HG03064 (cell line): ENCODE measurements around the gene PYGO2.
"Not testable (repeated sequence)": the region's sequence is repeated elsewhere in the genome, so short reads cannot be mapped to it uniquely, and the experiment has no call there.

Experiments
- ATAC-seq: cut with Tn5 transposase; IDR thresholded peaks from one replicate; pipeline ENCODE4 v1.9.1; 2021; ENCODE audit warnings: low read depth; ENCODE audit not compliant: unreplicated experiment

Gene PYGO2

DNA sequence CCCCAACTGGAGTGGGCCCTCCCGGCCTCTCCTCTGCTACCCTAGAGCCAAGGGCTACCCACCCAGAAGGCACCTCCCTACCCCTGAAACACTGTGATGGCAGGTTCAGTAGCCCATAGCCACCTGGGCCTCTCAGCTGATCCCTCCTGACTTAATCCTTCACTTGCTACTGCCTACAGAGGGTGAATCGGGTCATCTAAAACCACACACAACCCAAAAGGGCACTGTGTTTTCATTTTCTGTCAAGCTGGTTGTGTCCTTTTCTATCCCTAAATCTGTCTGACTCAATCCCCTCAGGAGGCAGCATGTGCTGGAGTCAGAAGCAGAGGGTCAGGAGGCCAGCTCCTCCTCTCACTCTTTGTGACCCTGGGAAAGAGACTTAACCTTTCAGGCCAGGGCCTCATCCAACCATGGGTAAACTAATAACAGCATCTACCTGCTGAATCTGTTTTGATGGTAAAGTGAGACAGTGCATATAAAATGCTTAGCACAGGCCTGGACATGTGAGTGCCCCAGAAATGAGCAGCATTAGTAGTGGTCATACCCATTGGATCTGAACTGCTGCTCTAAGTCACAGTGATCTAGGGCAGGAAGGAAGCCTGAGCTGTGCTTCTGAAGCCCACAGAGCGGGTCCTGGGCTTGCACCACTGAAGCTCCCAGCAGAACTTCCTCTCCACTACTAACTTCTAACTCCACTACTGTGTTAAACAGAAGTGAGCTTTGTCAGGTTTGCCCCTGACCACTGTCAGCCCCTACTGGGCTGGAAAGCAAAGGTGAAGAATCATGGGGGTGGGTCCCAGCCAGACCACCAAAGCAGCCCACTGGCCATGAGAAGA, 36.0 kb downstream of the PYGO2 start:
- no peak for ATAC-seq

GRCh38 chr1:154923695-154924094, 37.9 kb downstream of the PYGO2 start:
- no peak for ATAC-seq

DNA sequence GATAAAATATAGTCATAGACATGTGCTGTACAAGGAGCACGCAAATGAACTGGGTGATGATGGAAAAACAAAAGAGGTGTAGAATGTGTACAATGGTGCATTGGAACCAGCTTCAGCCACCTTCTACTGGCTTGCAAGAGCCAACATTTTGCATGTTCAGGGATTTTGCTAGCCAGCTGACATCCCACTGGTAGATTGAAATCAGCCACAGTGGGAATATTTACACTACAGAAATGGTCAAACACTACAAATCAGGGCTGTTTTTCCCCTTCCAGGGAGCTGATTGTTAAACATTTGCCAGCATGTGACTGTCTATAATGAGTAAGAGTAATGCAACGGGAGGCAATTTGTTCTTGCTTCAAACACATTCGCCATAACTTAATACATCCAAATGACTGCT, 48.3 kb downstream of the PYGO2 start:
- no peak for ATAC-seq

- no peak for ATAC-seq
Measured at GRCh38 chr1:154912755-154913154, 48.8 kb downstream of the PYGO2 start.

DNA sequence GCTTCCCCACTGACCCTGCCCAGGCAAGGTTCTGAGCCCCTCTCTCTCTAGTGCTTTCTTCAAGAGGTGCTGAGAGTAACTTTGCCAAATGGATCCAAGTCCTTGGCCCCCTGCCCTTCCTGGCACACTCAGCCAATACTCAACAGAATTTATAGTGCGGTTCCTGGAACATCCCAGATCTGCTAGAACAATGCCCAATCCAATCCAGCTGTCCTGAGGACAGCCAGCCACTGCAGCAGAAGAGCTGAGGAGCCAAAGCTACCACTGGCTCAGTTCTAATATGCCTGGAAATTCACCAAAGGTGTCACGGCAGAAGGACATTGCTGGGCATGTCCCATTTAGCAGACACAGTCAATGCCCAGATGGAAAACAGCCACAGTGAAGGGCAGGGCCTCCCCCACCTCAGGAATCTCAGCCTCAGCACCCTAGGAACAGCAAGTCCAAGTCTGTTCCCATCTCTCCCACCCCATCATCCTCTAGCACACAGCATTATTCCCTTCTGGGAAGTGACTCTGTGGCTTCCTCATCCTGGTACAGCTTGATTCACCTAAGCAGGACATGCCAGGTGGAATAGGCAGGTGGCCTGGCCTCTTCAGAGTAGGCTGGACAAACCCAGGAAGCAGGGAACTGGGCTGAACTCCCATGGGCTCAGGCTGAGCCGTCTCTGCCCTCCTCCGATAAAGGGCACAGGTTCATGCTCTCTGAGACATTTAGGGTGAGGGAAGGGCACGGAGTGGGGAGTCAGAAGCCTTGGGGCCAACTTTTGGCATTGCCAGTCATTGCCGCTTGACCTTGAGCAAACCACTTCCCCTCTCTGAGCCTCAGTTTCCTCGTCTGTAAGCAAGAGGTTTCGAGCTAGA, 49.7 kb downstream of the PYGO2 start:
- no peak for ATAC-seq

DNA sequence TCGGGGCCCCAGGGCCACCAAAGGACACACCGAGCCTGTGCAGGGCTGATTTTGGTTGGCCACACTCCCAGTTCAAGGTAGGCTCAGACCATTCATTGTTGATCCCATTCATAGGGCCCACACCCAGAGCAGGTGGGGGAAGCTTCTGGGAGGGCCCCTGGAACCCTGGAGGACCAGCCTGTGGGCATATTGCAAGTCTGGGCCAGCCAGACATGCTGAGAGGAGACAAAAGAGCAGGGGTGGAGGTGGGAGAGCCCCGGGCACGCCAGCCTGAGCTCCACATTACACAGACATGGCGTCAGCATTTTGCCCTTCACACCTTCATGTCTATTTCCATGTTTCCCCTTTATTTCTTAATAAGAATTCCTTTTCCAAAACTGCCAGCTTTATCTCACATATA, 50.7 kb downstream of the PYGO2 start:
- ATAC-seq = no peak

DNA sequence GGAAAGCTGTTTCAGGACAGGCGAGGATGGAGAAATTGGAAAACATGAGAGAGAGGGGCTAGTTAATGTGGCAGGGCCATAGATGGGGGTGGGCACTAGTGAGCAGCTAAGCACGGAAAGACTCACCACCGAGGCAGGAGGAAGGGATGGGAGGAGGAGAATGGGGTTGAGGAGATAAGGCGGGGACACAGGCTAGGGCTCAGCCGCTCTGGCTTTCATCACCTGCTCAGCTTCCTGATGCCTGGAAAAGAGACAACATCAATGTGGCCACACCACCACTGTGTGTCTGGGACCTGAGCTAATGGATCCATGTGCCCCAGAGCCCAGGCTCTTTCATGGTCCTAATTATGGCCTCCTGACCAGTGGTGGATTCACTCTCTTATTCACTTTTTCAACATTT, 52.6 kb downstream of the PYGO2 start:
- no peak for ATAC-seq

DNA sequence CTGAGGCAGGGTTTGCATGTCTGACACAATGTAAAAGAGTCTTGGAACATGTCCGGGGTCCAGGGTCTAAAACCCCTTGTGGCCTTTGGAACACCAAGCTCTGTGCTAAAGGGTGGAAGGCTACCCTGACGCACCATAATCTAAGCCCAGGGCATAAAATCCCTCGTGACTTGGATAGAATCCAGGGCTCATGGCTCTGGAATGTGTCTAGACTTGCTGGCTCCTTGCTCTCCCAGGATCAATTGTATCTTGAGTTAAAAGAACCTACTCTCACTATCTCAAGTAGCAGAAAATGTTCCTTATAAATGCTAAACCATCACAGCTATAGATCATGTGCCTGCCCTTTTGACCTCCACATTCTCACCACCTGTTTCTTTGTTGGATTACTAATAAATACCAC, 53.5 kb downstream of the PYGO2 start:
- ATAC-seq = not testable (repeated sequence)
